K562 (cell line): ENCODE results near the gene PLXNB2. TPM values are rescaled to one million over a fixed set of nuclear protein-coding genes. Genes with fewer than 3 reads are reported as not detected.

Source experiments
- ATAC-seq: fragments of 200-7000 bp; cut with Tn5 transposase; 3 replicates; pipeline ENCODE4 v1.9.1; 2020; ENCODE audit warnings: moderate library complexity
- BruUV-seq: library from RNA; stranded (reverse); fragments of 400-500 nt; replicated peaks from 2 replicates; lab custom pipeline; 2021; lab: Mats Ljungman, UMichigan
- CTCF ChIA-PET: fragments of 300-600 bp; formaldehyde crosslinking; extraction: SDS; loops from one replicate; lab custom pipeline; 2021; ENCODE audit warnings: low intra/inter-chr PET ratio; lab: Yijun Ruan, JAX
- POLR2A ChIA-PET: fragments of 300-600, 350-650 bp; sonication (Branson Sonifier 250); formaldehyde crosslinking; extraction: SDS; loops from one replicate; lab custom pipeline; 2021; ENCODE audit warnings: antibody characterized with exemption, inconsistent platforms; lab: Yijun Ruan, JAX
- DNase-seq, 4 experiments: peaks; one replicate each; pipeline versions ENCODE4 v3.0.0 to v3.0.0-alpha.2; 2011 to 2018; ENCODE audit warnings: low spot score in 3 of 4, mixed read lengths in 3 of 4; ENCODE audit errors: extremely low read depth in 1 of 4
- FAIRE-seq: peaks from 2 replicates; lab custom pipeline; 2011; peaks lifted over from hg19 to GRCh38; lab: Jason Lieb, UNC
- H2AFZ ChIP-seq: 2 replicates; pipeline ENCODE4 v1.6.0; 2011; ENCODE audit warnings: low read depth, low read length, control low read depth, inconsistent platforms
- H3K27ac ChIP-seq: fragments of 200-600 bp; 3 replicates; pipeline ENCODE4 v1.8.0; 2011; ENCODE audit warnings: low read depth, mild to moderate bottlenecking, control low read depth, inconsistent platforms, low read length, moderate library complexity, mixed read lengths; ENCODE audit errors: extremely low read depth
- H3K27me3 ChIP-seq, 2 experiments: fragments of 300-600 bp in 1 of 2; 2 replicates in 1 of 2; 3 replicates in 1 of 2; pipeline versions ENCODE4 v1.6.0 to v1.8.0; 2011; ENCODE audit warnings: inconsistent platforms in 2 of 2, low read length in 2 of 2, mild to moderate bottlenecking in 1 of 2, mixed read lengths in 1 of 2, moderate library complexity in 1 of 2; ENCODE audit not compliant: control insufficient read depth in 2 of 2, insufficient read depth in 2 of 2
- H3K36me3 ChIP-seq: fragments of 300-600 bp; 3 replicates; pipeline ENCODE4 v1.8.0; 2011; ENCODE audit warnings: mild to moderate bottlenecking, low read length, inconsistent platforms; ENCODE audit not compliant: control insufficient read depth, insufficient read depth
- H3K4me1 ChIP-seq, 2 experiments: fragments of 200-600 bp in 1 of 2; replicated peaks in 1 of 2; 2 replicates in 1 of 2; 3 replicates in 1 of 2; pipeline versions ENCODE4 v1.5.1 to v1.8.0; 2011; ENCODE audit warnings: inconsistent platforms in 2 of 2, low read length in 2 of 2, mild to moderate bottlenecking in 1 of 2, mixed read lengths in 1 of 2, moderate library complexity in 1 of 2; ENCODE audit not compliant: control insufficient read depth in 2 of 2, insufficient read depth in 2 of 2
- H3K4me2 ChIP-seq: 2 replicates; pipeline ENCODE4 v1.6.1; 2011; ENCODE audit warnings: low read length, control low read depth, inconsistent platforms, mixed read lengths; ENCODE audit not compliant: insufficient read depth
- H3K4me3 ChIP-seq: fragments of 200-600 bp; sonication (generic), shearing (Covaris generic); 2 replicates; pipeline ENCODE4 v1.5.1; 2016; ENCODE audit warnings: control low read depth, inconsistent platforms
- H3K79me2 ChIP-seq: fragments of 200-600 bp; 3 replicates; pipeline ENCODE4 v1.8.0; 2011; ENCODE audit warnings: low read length, inconsistent platforms; ENCODE audit not compliant: control insufficient read depth, insufficient read depth
- H3K9ac ChIP-seq, 2 experiments: 2 replicates each; pipeline versions ENCODE4 v1.6.0 to v1.6.1; 2011; ENCODE audit warnings: low read depth in 2 of 2, low read length in 2 of 2, control low read depth in 1 of 2, inconsistent platforms in 1 of 2, mild to moderate bottlenecking in 1 of 2, mixed read lengths in 1 of 2; ENCODE audit not compliant: insufficient read depth in 1 of 2
- H3K9me1 ChIP-seq: one replicate; pipeline ENCODE4 v1.6.0; 2011; ENCODE audit warnings: inconsistent platforms, mild to moderate bottlenecking, low read length, moderate library complexity; ENCODE audit not compliant: control insufficient read depth, insufficient read depth
- H3K9me3 ChIP-seq: replicated peaks from 2 replicates; pipeline ENCODE4 v1.5.1; 2011; ENCODE audit warnings: low read depth, low read length, inconsistent platforms; ENCODE audit not compliant: control insufficient read depth, insufficient read depth
- H4K20me1 ChIP-seq: replicated peaks from 2 replicates; pipeline ENCODE4 v1.6.1; 2011; ENCODE audit warnings: low read length, inconsistent platforms, mixed read lengths; ENCODE audit not compliant: control insufficient read depth, insufficient read depth
- FOS ChIP-seq: IDR thresholded peaks from 3 replicates; pipeline ENCODE4 v1.6.1; 2011; ENCODE audit not compliant: insufficient read length; ENCODE audit errors: extremely low read depth
- FOXK1 ChIP-seq: sonication (generic); formaldehyde crosslinking; IDR thresholded peaks from 2 replicates; pipeline ENCODE4 v1.8.0; 2022; ENCODE audit warnings: missing genetic modification reagents, mild to moderate bottlenecking, borderline replicate concordance
- FOXP1 ChIP-seq: sonication (generic); formaldehyde crosslinking; IDR thresholded peaks from 2 replicates; pipeline ENCODE4 v1.8.0; 2022; ENCODE audit warnings: mild to moderate bottlenecking, missing genetic modification reagents
- HES1 ChIP-seq: fragments of 450-650 bp; IDR thresholded peaks from 2 replicates; pipeline ENCODE4 v1.6.1; 2016; ENCODE audit warnings: low read depth, mild to moderate bottlenecking, moderate library complexity
- KLF10 ChIP-seq: fragments of 250-450 bp; sonication (Bioruptor Pico); IDR thresholded peaks from 2 replicates; pipeline ENCODE4 v1.6.1; 2021; ENCODE audit warnings: matching md5 sums
- PATZ1 ChIP-seq: fragments of 250-450 bp; sonication (Bioruptor Pico); IDR thresholded peaks from 2 replicates; pipeline ENCODE4 v1.5.0; 2020; ENCODE audit warnings: mild to moderate bottlenecking, borderline replicate concordance
- PHF20 ChIP-seq: fragments of 450-650 bp; IDR thresholded peaks from 2 replicates; pipeline ENCODE4 v1.6.1; 2018; ENCODE audit not compliant: partially characterized antibody
- PRPF4 ChIP-seq: fragments of 200-400 bp; formaldehyde crosslinking; IDR thresholded peaks from one replicate; pipeline ENCODE4 v1.6.1; 2017; ENCODE audit warnings: low read length, low read depth, mild to moderate bottlenecking; ENCODE audit not compliant: insufficient read depth, poor library complexity, severe bottlenecking
- RCOR1 ChIP-seq, 2 experiments: IDR thresholded peaks; 2 replicates each; pipeline ENCODE4 v1.6.1; 2012; ENCODE audit warnings: low read depth in 2 of 2, low read length in 2 of 2, borderline replicate concordance in 1 of 2, improper control_type of control experiment in 1 of 2
- STAT6 ChIP-seq: sonication (generic); formaldehyde crosslinking; IDR thresholded peaks from 2 replicates; pipeline ENCODE4 v1.8.1; 2023; ENCODE audit warnings: mild to moderate bottlenecking, missing genetic modification reagents
- TAL1 ChIP-seq: fragments of 450-650 bp; IDR thresholded peaks from 2 replicates; pipeline ENCODE4 v1.6.1; 2016; ENCODE audit warnings: mild to moderate bottlenecking
- TRIM28 ChIP-seq: fragments of 450-650 bp; IDR thresholded peaks from 2 replicates; pipeline ENCODE4 v1.6.1; 2017
- ZNF212 ChIP-seq: fragments of 450-650 bp; formaldehyde crosslinking; IDR thresholded peaks from 2 replicates; pipeline ENCODE4 v1.4.0; 2020; ENCODE audit warnings: mild to moderate bottlenecking
- ZNF324 ChIP-seq: fragments of 250-450 bp; sonication (Bioruptor Pico); IDR thresholded peaks from 2 replicates; pipeline ENCODE4 v1.4.0; 2020; ENCODE audit warnings: mild to moderate bottlenecking
- ZNF354B ChIP-seq: fragments of 250-450 bp; sonication (Bioruptor Pico); IDR thresholded peaks from 2 replicates; pipeline ENCODE4 v1.4.0; 2020
- ZNF431 ChIP-seq: sonication (generic); formaldehyde crosslinking; IDR thresholded peaks from 2 replicates; pipeline ENCODE4 v1.8.0; 2022; ENCODE audit warnings: mild to moderate bottlenecking, missing genetic modification reagents
- WGBS: fragments of 100-300 bp; shearing (Covaris generic); methylation state at CpG from one replicate; pipeline ENCODE4 v1.1.6; 2016; ENCODE audit warnings: low coverage, mixed read lengths; ENCODE audit not compliant: insufficient coverage; ENCODE audit errors: missing lambda C conversion rate; 5-methylcytosine and 5-hydroxymethylcytosine counted together
- in situ Hi-C: fragments of 300-500 bp; cut with MboI; formaldehyde crosslinking; loops from 4 replicates; pipeline ENCODE4 v1.15.0; 2018; ENCODE audit warnings: inconsistent platforms, mixed read lengths
- intact Hi-C: fragments of 100-400 bp; cut with micrococcal nuclease; formaldehyde crosslinking; loops from 2 replicates; pipeline ENCODE4 v1.14.2; 2022
- polyA plus RNA-seq, 8 experiments: library from polyadenylated mRNA; depleted of rRNA in 4 of 8; stranded (reverse) in 5 of 8; unstranded in 3 of 8; fragments of >200 nt; fragmentation: Nextera tagmentation in 2 of 8; fragmentation: Illumina TruSeq in 1 of 8; extraction: Ambion mirVana in 2 of 8; extraction: Trizol in 1 of 8; gene quantifications; 2 replicates each; pipeline versions ENCODE4 v1.2.1 to v1.2.3, GENCODE V29; 2011 to 2014; ENCODE audit warnings: inconsistent platforms in 1 of 8, missing spikeins in 1 of 8
- total RNA-seq, 7 experiments: library from RNA; depleted of rRNA in 6 of 7; stranded (reverse); fragments of >200 nt in 6 of 7; fragmentation: Illumina TruSeq in 2 of 7; extraction: Trizol in 2 of 7; gene quantifications; 2 replicates each; pipeline versions ENCODE4 v1.2.1 to v1.2.3, GENCODE V29; 2011 to 2021; ENCODE audit warnings: low replicate concordance in 1 of 7

PLXNB2 gene
- total and polyA plus RNA-seq, 9 of the 15 experiments (the other 6 are each of a cell fraction or from before 2014, with no cell fraction given) = 0.15 to 45.1 (median 13.6) TPM

GRCh38 chr22:50264946-50265669 lies 42.3 kb downstream of the PLXNB2 start:
- Histone ChIP-seq H2AFZ (no peak overlapping the region), H3K79me2 (peaks cover 10% of the 10 kb centered on the region), H3K27ac (no peak overlapping the region), H3K27me3 (no peaks in the 10 kb centered on the region), H4K20me1 (no peaks in the 10 kb centered on the region), H3K4me1 (peaks cover 22 to 83% of the 10 kb centered on the region in 2 experiments; a peak in 4 of 5 replicates), H3K36me3 (0 out of 3 replicates have a peak, but pooled peaks cover 3% of the 10 kb centered on the region), H3K4me2 (no peak overlapping the region), H3K9me3 (no peaks in the 10 kb centered on the region), H3K4me3 (no peak overlapping the region), H3K9me1 (no peaks in the 10 kb centered on the region), H3K9ac (no peak overlapping the region)
- DNase-seq (no peak), ATAC-seq (no peak), FAIRE-seq (no peak)
- in situ Hi-C loops = no loop called here
- no TSS peak for BruUV-seq
- 67% methylated on average over 9 of the region's 15 CpGs for whole genome bisulfite sequencing
- intact Hi-C loops = no loop called here
- ChIA-PET CTCF (no interaction called here), POLR2A (interaction anchor here (1.5 kb wide), 1 partner anchor 14 kb away, joined by 4 read pairs; the partner anchor contains the start of gene HDAC10)
- TF ChIP-seq HES1 (no peak), ZNF212 (CRISPR knock-in tag) (no peak), FOXK1 (no peak), ZNF354B (no peak), FOS (no peak), KLF10 (CRISPR knock-in tag) (no peak), ZNF324 (CRISPR knock-in tag) (no peak), FOXP1 (CRISPR knock-in tag) (no peak), PHF20 (no peak), STAT6 (CRISPR knock-in tag) (no peak), ZNF431 (no peak), PRPF4 (no peak), RCOR1 (IDR thresholded peaks at IDR 0.05; ENCODE audit: borderline replicate concordance in 1 of 2, low read depth in 2 of 2, low read length in 2 of 2) (no peak), TAL1 (no peak), PATZ1 (CRISPR knock-in tag) (no peak), TRIM28 (no peak)
